Right lobe of liver (tissue), 6 donors: Measurements from ENCODE around the gene TBC1D3E. TPM values are rescaled to one million over a fixed set of nuclear protein-coding genes. Genes with fewer than 3 reads are reported as not detected.
"Not testable (repeated sequence)": the region's sequence is repeated elsewhere in the genome, so short reads cannot be mapped to it uniquely, and the experiment has no call there.

Experiments used
- ATAC-seq, 4 donors: fragments of 200-7000 bp; cut with Tn5 transposase; one replicate each; pipeline ENCODE4 v1.9.1; 2020; ENCODE audit warnings: mild to moderate bottlenecking in 4 of 4, moderate library complexity in 4 of 4
- DNase-seq, 3 donors: peaks; one replicate each; pipeline ENCODE4 v3.0.0-alpha.2; 2020
- H3K27ac ChIP-seq, 3 donors: fragments of 200-600 bp; one replicate each; pipeline ENCODE4 v1.8.0; 2022
- H3K27me3 ChIP-seq, 2 donors: fragments of 200-600 bp; one replicate each; pipeline ENCODE4 v1.8.0; 2022
- H3K36me3 ChIP-seq, 4 donors: fragments of 200-600 bp; sonication (generic) in 1 of 4; one replicate each; pipeline versions ENCODE4 v1.5.1 to v1.8.0; 2017 to 2022; ENCODE audit warnings: control low read depth in 1 of 4
- H3K4me1 ChIP-seq, 4 donors: fragments of 200-600 bp; sonication (generic) in 1 of 4; one replicate each; pipeline versions ENCODE4 v1.5.1 to v1.8.0; 2017 to 2022; ENCODE audit warnings: control low read depth in 1 of 4
- H3K4me3 ChIP-seq, 3 donors: fragments of 200-600 bp; one replicate each; pipeline ENCODE4 v1.8.0; 2022
- H3K9me3 ChIP-seq, 4 donors: fragments of 200-600 bp; sonication (generic) in 1 of 4; one replicate each; pipeline versions ENCODE4 v1.5.1 to v1.8.0; 2017 to 2022; ENCODE audit warnings: control low read depth in 1 of 4
- WGBS: methylation state at CpG from one replicate; pipeline ENCODE4 v1.1.6; 2018; ENCODE audit warnings: low coverage, low lambda C conversion rate; ENCODE audit not compliant: insufficient coverage; ENCODE audit errors: missing lambda C conversion rate; 5-methylcytosine and 5-hydroxymethylcytosine counted together
- intact Hi-C, 2 donors: fragments of 100-400 bp; cut with DNase I; formaldehyde crosslinking; loops; one replicate each; pipeline versions ENCODE4 v1.11.2 to v1.14.1; 2022
- long read RNA-seq: library from polyadenylated mRNA; unstranded; transcript quantifications from one replicate; pipeline ENCODE4 v2.0.0, GENCODE V29; 2019
- small RNA-seq, 2 experiments: library from RNA; depleted of rRNA; stranded (forward); fragments of <200 nt; gene quantifications; one replicate each; pipeline ENCODE3, GENCODE V24; 2016
- total RNA-seq, 6 experiments: library from RNA; depleted of rRNA in 2 of 6; stranded (reverse); fragments of >200 nt in 2 of 6; fragmentation: NEBNext Ultra II Directional in 3 of 6; extraction: Animal tissue kit (Norgen Biotek cat#: 25700) in 3 of 6; gene quantifications; one replicate each; pipeline versions ENCODE4 v1.1.0 to v1.2.4, GENCODE V29; 2016 to 2023
- donor health status: DM: no; HTN: yes; CAD: no.
- donor health status: DM: no; HTN: no; CAD: no.
- donor health status: DM: no; HTN: no; CAD: no.
- donor health status: DM: no; HTN: yes; CAD: no.
- donor health status: DM: no; HTN: yes; CAD: no.

Gene TBC1D3E
- total RNA-seq = not detected
- long read RNA-seq = 0 reads

DNA sequence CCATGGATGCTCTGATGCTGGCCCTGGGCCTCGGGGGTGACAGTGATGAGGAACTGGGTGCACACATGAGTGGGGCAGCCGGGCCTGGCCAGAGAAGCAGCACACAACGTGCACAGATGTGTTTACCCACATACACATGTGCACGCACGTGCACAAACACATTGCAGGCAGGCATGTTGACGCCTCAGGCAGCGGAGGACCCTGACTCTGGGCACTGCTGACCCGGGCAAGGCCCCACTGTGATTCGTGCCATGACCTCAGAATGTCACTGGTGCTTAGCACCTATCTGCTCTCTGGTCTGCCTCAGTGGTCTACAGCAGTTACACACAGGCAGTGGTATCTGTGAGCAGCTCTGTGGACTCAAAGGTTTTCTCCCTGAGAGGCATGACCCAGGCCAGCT lies at the start of gene TBC1D3E:
Gene TBC1D3E (plus strand): TSS at position 301 of the 400 bp plus-strand sequence. CDS start 1,545 bp downstream, outside the sequence.
- H3K4me1 ChIP-seq, H3K36me3 ChIP-seq, DNase-seq, ATAC-seq, H3K27me3 ChIP-seq, H3K27ac ChIP-seq, H3K9me3 ChIP-seq, H3K4me3 ChIP-seq, intact Hi-C loops: not testable (repeated sequence)
- WGBS = no CpG with 5 or more reads among the region's 9 CpGs

DNA sequence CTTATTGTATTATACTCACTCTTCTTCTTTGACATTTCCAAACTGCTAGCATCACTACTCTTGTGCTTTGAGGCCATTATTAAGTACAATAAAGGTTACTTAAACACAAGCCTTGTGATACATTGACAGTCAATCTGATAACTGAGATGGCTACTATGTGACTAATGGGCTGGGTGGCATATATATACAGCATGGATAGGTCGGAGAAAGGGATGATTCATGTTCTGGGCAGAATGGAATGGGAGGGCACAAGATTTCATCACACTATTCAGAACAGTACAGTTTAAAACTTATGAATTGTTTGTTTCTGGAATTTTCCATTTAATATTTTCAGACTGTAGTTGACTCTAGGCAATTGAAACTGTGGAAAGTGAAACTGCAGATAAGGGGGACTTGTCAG lies 40.4 kb upstream of the TBC1D3E start:
- peak in 1 of 4 donors; percentile 66 for ATAC-seq
- DNase-seq, intact Hi-C loops, H3K4me3 ChIP-seq, H3K27me3 ChIP-seq, H3K36me3 ChIP-seq, H3K27ac ChIP-seq, H3K9me3 ChIP-seq, H3K4me1 ChIP-seq: not testable (repeated sequence)
- no CpG with 5 or more reads among the region's 1 CpG for WGBS

DNA sequence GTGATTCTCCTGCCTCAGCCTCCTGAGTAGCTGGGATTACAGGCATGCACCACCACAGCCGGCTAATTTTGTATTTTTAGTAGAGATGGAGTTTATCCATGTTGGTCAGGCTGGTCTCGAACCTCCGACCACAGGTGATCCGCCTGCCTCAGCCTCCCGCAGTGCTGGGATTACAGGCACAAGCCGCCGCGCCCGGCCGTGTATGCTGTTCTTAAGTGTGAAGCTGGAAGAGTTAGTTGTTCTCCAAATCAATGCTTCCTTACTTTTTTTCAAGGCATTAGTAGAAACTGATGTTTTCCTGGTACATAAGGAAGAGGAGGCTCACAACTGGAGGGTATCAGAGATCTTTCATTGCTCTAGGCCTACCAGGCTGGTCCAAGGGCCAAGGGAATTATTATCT lies 39.6 kb upstream of the TBC1D3E start:
- H3K9me3 ChIP-seq, intact Hi-C loops, H3K27me3 ChIP-seq, H3K4me1 ChIP-seq, H3K27ac ChIP-seq, H3K36me3 ChIP-seq, ATAC-seq, H3K4me3 ChIP-seq: not testable (repeated sequence)
- WGBS = no CpG with 5 or more reads among the region's 10 CpGs
- peak in 2 of 3 donors; percentile 3 to 20 for DNase-seq

DNA sequence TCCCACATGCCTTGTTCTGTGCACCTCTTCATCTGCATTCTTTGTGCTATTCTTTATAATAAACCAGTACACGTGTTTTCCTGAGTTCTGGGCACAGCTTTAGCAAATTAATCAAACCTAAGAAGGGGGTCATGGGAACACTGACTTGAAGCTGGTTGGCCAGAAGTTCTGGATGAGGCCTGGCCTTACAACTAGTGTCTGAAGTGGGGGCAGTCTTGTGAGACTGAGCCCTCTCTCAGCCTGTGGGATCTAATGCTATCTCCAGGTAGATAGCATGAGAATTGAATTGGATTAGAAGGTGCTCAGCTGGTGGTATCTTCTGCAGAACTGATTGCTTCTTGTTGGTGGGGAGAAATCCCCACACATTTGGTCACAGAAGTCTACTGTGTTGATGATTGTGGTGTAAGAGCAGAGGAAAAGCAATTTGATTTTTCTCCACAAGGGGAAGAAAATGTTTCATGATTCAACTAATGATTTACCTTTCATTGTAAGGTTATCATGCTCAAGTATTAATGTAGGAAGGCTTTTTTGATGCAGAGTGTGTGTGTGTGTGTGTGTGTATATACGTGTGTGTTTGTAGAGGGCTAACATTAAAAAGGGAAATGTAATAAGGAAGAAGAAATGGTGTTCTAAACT lies 33.6 kb upstream of the TBC1D3E start:
- H3K9me3 ChIP-seq, H3K27ac ChIP-seq, H3K27me3 ChIP-seq, intact Hi-C loops, H3K36me3 ChIP-seq, H3K4me3 ChIP-seq, DNase-seq, ATAC-seq, H3K4me1 ChIP-seq: not testable (repeated sequence)
- no CpG with 5 or more reads among the region's 2 CpGs for WGBS

DNA sequence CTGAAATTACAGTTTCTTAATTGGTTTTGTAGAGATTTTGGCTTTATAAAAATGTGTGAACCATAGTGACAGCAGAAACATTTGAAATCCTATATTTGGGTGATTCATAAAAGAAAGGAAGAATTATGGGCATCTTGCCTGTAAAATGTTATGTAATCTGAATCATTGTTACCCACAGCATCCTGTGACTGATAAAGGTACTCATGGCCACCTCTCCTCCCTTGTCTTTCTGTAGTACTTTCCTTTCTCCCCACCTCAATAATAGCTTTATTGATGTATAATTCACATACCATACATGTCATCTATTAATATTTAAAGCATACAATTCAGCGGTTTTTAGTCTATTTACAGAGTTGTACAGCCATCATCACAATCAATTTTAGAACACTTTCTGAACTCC lies 28.5 kb upstream of the TBC1D3E start:
- H3K4me3 ChIP-seq, DNase-seq, H3K27me3 ChIP-seq, H3K27ac ChIP-seq, intact Hi-C loops, H3K36me3 ChIP-seq, H3K9me3 ChIP-seq, H3K4me1 ChIP-seq, ATAC-seq: not testable (repeated sequence)
- no CpG with 5 or more reads among the region's 1 CpG for WGBS

DNA sequence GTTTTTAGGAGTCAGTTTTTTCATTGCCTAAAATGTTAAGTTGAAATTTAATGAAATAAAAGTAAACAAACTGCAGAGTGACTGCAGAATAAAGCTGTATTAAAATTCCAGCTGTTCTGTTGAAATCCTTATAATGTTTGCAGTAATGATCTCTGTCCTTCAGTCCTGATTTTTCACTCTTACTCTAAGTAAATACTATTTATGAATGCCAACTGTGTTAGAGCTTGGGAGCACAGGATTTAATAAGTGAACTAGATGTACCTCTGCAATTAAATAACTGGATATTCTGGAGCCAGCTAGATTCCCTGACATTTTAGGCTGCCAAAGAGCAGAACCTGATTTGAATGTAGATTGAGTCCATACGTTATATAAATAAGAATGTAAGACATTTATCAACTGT lies 7.9 kb upstream of the TBC1D3E start:
- WGBS = no CpG with 5 or more reads among the region's 1 CpG
- H3K36me3 ChIP-seq, DNase-seq, H3K4me3 ChIP-seq, H3K4me1 ChIP-seq, H3K27me3 ChIP-seq, intact Hi-C loops, H3K27ac ChIP-seq, H3K9me3 ChIP-seq: not testable (repeated sequence)
- peak; percentile 62 to 81 (median 74) for ATAC-seq

DNA sequence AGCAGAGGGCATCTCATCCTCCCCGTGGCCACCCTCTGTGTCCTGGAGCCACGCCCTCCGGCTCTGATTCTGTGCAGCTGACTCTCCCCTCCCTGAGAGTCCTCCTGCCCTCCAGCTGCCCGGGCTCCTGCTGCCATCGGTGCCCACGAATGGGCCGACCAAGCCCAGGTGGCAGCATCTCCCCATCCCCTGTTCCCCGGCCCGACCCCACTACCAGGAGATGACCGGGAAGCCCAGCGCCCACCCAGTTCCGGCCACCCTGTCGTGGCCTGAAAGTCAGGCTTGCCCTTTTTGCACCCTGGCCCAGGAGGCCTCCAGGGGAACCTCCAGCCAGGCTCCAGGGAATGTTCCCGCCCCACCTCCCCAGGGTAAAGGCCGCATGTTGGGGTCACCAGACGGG lies 7.1 kb downstream of the TBC1D3E start:
- 95% methylated on average over 6 of the region's 16 CpGs for WGBS
- H3K27ac ChIP-seq, H3K4me3 ChIP-seq, H3K36me3 ChIP-seq, H3K4me1 ChIP-seq, intact Hi-C loops, H3K9me3 ChIP-seq, H3K27me3 ChIP-seq, ATAC-seq: not testable (repeated sequence)
- DNase-seq = peak in 2 of 3 donors; percentile 16 to 48

Small RNAs within 50 kb of the gene (small RNA-seq; reads per million reads assigned to genes)
- gene RF00019 = 0 reads per million in 2 experiments
- 0 reads per million in 2 experiments for gene RNA5SP526

Other genes starting within 250 kb of the TBC1D3E start
- gene TBC1D3K, start 203.5 kb upstream of the TBC1D3E start, total RNA-seq = not detected
- gene TBC1D3L, start 138.9 kb upstream of the TBC1D3E start, total RNA-seq = 10 to 100 TPM in 1 of 6 experiments, 1 to 10 TPM in 5; 4.9 to 14.2 (median 8.8) TPM
- under 1 TPM in 4 of 6 experiments, not detected in 2; 0.24 to 0.81 (median 0.37) TPM for gene TBC1D3D, start 124.0 kb upstream of the TBC1D3E start, total RNA-seq
- not detected for gene TBC1D3C, start 59.3 kb upstream of the TBC1D3E start, total RNA-seq
- gene TBC1D3, start 64.6 kb downstream of the TBC1D3E start, total RNA-seq = not detected
- gene MRPL45, start 169.2 kb downstream of the TBC1D3E start, total RNA-seq = 10 to 100 TPM; 18.1 to 25.8 (median 20.1) TPM
- under 1 TPM in 2 of 6 experiments, not detected in 4; 0.07 to 0.22 TPM for gene GPR179, start 216.0 kb downstream of the TBC1D3E start, total RNA-seq
- gene SOCS7, start 223.9 kb downstream of the TBC1D3E start, total RNA-seq = 1 to 10 TPM; 2.2 to 6.0 (median 4.3) TPM